Colonic mucosa (tissue), 4 donors: ENCODE data around the gene FBXW4. TPM values are rescaled to one million over a fixed set of nuclear protein-coding genes. Genes with fewer than 3 reads are reported as not detected.

Source experiments
- DNase-seq: peaks from one replicate; pipeline ENCODE4 v3.0.0-alpha.2; 2020
- H3K27ac ChIP-seq: fragments of 200-600 bp; one replicate; pipeline ENCODE4 v1.8.0; 2021
- H3K27me3 ChIP-seq: fragments of 200-600 bp; one replicate; pipeline ENCODE4 v1.8.0; 2021
- H3K36me3 ChIP-seq: fragments of 200-600 bp; one replicate; pipeline ENCODE4 v1.8.0; 2021
- H3K4me1 ChIP-seq: fragments of 200-600 bp; one replicate; pipeline ENCODE4 v1.8.0; 2021; ENCODE audit warnings: mild to moderate bottlenecking
- H3K4me3 ChIP-seq: fragments of 200-600 bp; one replicate; pipeline ENCODE4 v1.8.0; 2021
- H3K9ac ChIP-seq, 2 donors: one replicate each; pipeline ENCODE4 v1.7.0; 2013; ENCODE audit warnings: control low read depth in 2 of 2, low read depth in 2 of 2, low read length in 2 of 2
- H3K9me3 ChIP-seq: fragments of 200-600 bp; one replicate; pipeline ENCODE4 v1.8.0; 2021
- CTCF ChIP-seq: fragments of 200-600 bp; IDR thresholded peaks from one replicate; pipeline ENCODE4 v1.8.0; 2022; ENCODE audit warnings: antibody characterized with exemption, mild to moderate bottlenecking
- intact Hi-C: fragments of 100-400 bp; cut with DNase I; formaldehyde crosslinking; loops from one replicate; pipeline ENCODE4 v1.14.1; 2022
- total RNA-seq, 2 donors: library from RNA; stranded (reverse); fragmentation: NEBNext Ultra II Directional in 1 of 2; extraction: Animal tissue kit (Norgen Biotek cat#: 25700) in 1 of 2; gene quantifications; one replicate each; pipeline ENCODE4 v1.2.1, GENCODE V29; 2021
- donor health status: healthy.
- donor health status: DM: no; HTN: no; CAD: no.
- donor health status: DM: no; HTN: no; CAD: no.

Gene FBXW4
- total RNA-seq, 2 donors from 2014 or later: 42.5 to 60.7 TPM

GRCh38 chr10:101670635-101671034 is 24.3 kb downstream of the FBXW4 start:
- no peak for DNase-seq
- H3K27ac ChIP-seq: no peak overlapping the region
- no peaks in the 10 kb centered on the region for H3K4me1 ChIP-seq
- no peaks in the 10 kb centered on the region for H3K27me3 ChIP-seq
- H3K36me3 ChIP-seq: peaks cover 4% of the 10 kb centered on the region
- no peak overlapping the region for H3K9ac ChIP-seq
- H3K9me3 ChIP-seq: no peaks in the 10 kb centered on the region
- H3K4me3 ChIP-seq: no peak overlapping the region
- no peak for TF ChIP-seq CTCF
- intact Hi-C loops: no loop called here

- intact Hi-C loops: no loop called here
- Histone ChIP-seq H3K9me3 (no peaks in the 10 kb centered on the region), H3K4me3 (no peak overlapping the region), H3K4me1 (no peaks in the 10 kb centered on the region), H3K27ac (no peak overlapping the region), H3K36me3 (peaks cover 4% of the 10 kb centered on the region), H3K9ac (no peak overlapping the region), H3K27me3 (no peaks in the 10 kb centered on the region)
- TF ChIP-seq CTCF: no peak
- no peak for DNase-seq
These were observed 25.8 kb downstream of the FBXW4 start for GRCh38 chr10:101669181-101669580.

DNA sequence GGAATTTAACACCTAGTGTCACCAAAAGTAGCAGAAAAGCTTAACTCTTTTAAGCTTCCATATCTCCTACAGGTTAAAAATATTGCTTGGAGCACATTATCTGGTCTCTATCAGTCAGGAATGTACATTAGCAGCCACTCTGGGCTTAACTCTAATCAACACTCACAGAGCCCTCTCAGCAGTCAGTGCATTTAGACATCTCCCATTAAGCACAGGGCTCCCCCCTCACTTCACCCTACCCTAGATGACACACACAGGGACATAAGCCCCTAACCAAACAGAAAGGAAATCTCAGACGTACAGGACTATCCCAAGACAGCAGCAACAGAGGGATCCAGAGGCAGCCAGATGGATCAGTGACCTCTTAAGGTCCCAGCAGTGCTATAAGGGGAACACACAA is 26.4 kb downstream of the FBXW4 start:
- Histone ChIP-seq H3K9ac (no peak overlapping the region), H3K9me3 (no peaks in the 10 kb centered on the region), H3K4me1 (no peaks in the 10 kb centered on the region), H3K36me3 (peaks cover 4% of the 10 kb centered on the region), H3K27me3 (no peaks in the 10 kb centered on the region), H3K27ac (no peak overlapping the region), H3K4me3 (no peak overlapping the region)
- DNase-seq: no peak
- TF ChIP-seq CTCF: no peak
- intact Hi-C loops: no loop called here

GRCh38 chr10:101666083-101666482 is 28.9 kb downstream of the FBXW4 start:
- no peaks in the 10 kb centered on the region for H3K27me3 ChIP-seq
- H3K4me1 ChIP-seq: no peaks in the 10 kb centered on the region
- H3K27ac ChIP-seq: no peak overlapping the region
- intact Hi-C loops: no loop called here
- H3K9me3 ChIP-seq: no peaks in the 10 kb centered on the region
- DNase-seq: no peak
- H3K4me3 ChIP-seq: no peak overlapping the region
- TF ChIP-seq CTCF: no peak
- H3K36me3 ChIP-seq: no peaks in the 10 kb centered on the region
- no peak overlapping the region for H3K9ac ChIP-seq

- Histone ChIP-seq H3K36me3 (no peaks in the 10 kb centered on the region), H3K27me3 (no peaks in the 10 kb centered on the region), H3K4me3 (no peak overlapping the region), H3K27ac (no peak overlapping the region), H3K9me3 (no peaks in the 10 kb centered on the region), H3K9ac (no peak overlapping the region), H3K4me1 (no peaks in the 10 kb centered on the region)
- TF ChIP-seq CTCF: no peak
- no peak for DNase-seq
- intact Hi-C loops: no loop called here
These were observed 31.9 kb downstream of the FBXW4 start for GRCh38 chr10:101663097-101663496.

DNA sequence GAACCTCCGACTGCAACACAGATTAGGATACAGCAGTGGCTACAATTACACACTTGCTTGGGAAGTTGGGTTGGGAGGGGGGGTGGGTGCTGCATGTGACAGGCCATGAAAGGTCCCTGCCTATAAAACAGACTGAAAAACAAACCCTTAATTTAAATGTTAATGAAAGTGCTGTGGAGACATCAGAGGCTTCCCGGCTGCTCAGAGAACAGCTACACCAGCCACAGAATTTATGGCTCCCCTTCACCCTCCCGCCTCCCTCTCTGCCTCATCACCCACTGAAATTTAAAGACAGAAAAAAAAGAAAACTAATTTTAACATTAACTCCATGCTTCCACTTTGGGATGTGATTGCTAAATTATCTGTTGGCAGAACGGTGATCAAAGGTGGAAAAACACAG is 34.7 kb downstream of the FBXW4 start:
- Histone ChIP-seq H3K27me3 (no peaks in the 10 kb centered on the region), H3K4me1 (no peaks in the 10 kb centered on the region), H3K9ac (no peak overlapping the region), H3K9me3 (no peaks in the 10 kb centered on the region), H3K36me3 (no peaks in the 10 kb centered on the region), H3K27ac (no peak overlapping the region), H3K4me3 (no peak overlapping the region)
- no peak for TF ChIP-seq CTCF
- no peak for DNase-seq
- intact Hi-C loops: no loop called here
